Measurements from ENCODE around the gene C16orf54.
A peak's percentile ranks its signal among the peaks of the same experiment; 100 is the strongest.
"Not testable (repeated sequence)": the region's sequence is repeated elsewhere in the genome, so short reads cannot be mapped to it uniquely, and the experiment has no call there.

Gene C16orf54, protein sequence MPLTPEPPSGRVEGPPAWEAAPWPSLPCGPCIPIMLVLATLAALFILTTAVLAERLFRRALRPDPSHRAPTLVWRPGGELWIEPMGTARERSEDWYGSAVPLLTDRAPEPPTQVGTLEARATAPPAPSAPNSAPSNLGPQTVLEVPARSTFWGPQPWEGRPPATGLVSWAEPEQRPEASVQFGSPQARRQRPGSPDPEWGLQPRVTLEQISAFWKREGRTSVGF

DNA sequence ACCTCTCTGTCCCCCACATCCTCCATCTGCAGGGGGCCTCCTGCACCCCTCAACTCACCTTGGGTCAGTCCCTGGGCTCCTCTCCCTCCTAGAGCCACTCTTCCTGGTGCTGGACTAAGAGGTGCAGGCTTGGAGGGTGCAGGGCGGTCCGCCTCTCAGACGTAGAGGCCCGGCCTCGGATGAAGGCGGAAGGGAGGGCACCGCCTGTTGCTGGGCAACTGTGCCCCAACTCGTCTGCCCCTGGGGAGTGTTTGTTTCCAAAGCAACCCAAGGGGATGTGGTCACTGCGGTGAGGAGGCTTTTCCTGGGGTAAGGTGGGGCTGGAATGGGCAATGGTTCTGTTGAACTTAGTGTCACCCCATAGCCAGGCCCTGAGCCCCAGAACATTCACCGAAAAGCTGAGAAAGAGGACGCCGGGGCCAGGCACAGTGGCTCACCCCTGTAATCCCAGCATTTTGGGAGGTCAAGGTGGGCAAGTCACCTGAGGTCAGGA, at the start of gene C16orf54:
C16orf54 (minus strand) TSS at position 138 of the 493 bp plus-strand sequence. CDS start 1,039 bp downstream, outside the sequence.
- no peak for DNase-seq

DNA sequence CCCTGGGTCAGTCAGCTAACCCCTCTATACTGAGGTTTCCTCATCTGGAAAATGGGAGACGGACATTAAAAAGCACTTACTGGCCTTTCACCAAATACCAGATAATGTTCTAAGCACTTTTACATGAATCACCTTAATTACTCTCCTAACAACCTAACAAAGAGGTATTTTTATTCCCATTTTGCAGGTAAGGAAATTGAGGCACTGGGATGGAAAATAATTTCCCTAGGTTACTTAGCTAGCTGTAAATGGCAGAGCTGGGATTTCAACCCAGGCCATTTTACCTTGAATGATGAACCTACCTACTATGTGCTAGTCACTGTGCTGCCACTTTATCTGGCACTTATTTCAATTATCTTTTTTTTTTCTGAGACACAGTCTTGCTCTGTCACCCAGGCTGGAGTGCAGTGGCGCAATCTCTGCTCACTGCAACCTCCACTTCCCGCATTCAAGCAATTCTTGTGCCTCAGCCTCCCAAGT, 48.5 kb upstream of the C16orf54 start:
- no peak for DNase-seq

DNA sequence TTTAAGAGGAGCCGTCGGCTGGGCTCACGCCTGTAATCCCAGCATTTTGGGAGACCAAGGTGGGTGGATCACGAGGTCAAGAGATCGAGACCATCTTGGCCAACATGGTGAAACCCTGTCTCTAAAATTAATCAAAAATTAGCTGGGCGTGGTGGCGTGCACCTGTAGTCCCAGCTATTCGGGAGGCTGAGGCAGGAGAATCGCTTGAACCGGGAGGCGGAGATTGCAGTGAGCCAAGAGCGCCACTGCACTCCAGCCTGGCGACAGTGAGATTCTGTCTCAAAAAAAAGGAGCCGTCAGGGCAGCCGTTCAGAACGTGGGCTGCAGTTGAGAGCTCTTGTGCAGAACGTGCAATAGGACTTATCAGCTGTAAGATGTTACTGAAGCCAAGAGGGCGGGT, 47.4 kb upstream of the C16orf54 start:
- DNase-seq = not testable (repeated sequence)

DNA sequence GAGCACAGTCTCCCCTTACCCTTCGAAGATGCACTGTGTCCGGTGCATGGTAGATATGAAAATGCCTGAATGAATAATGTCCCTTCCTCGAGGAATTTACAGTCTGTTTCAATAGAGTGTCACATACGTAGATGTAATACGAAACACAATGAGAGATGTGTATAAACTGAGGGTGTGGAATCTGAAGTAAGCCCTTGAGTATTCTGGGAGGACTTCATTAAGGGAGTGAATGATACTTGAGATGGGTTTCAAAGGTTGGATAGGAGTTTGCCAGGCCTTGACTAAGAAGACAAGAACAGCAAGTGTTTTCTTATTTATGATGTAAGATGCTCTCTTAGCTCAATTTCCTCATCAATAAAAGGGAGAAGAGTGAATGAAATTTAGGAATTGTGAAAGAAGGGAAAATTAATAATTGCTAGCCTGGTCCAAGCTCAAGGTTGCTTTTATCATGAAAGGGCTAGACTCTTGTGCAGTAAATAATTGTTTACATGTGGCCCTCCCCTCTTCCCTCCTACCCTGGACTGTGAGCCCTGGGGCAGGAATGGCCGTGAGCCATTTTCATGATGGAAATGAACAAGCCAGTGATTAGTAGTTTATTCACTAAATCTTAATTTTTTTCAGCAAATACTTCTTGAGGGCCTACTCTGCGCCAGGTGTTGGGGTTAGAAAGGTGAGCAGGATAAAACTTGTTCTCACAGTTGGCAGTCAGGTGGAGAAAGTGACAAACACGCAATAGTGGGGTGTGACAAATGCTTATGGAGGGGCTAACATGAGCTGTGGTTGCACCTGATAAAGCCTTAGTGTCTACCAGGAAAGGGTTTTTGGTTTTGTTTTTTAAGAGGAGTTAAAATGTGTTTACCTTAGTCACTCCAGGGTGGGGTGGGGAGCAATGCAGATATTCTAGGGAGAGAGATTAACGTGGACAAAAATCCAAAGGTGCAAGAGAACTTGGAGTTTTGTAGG, 46.3 kb upstream of the C16orf54 start:
- DNase-seq = no peak

DNA sequence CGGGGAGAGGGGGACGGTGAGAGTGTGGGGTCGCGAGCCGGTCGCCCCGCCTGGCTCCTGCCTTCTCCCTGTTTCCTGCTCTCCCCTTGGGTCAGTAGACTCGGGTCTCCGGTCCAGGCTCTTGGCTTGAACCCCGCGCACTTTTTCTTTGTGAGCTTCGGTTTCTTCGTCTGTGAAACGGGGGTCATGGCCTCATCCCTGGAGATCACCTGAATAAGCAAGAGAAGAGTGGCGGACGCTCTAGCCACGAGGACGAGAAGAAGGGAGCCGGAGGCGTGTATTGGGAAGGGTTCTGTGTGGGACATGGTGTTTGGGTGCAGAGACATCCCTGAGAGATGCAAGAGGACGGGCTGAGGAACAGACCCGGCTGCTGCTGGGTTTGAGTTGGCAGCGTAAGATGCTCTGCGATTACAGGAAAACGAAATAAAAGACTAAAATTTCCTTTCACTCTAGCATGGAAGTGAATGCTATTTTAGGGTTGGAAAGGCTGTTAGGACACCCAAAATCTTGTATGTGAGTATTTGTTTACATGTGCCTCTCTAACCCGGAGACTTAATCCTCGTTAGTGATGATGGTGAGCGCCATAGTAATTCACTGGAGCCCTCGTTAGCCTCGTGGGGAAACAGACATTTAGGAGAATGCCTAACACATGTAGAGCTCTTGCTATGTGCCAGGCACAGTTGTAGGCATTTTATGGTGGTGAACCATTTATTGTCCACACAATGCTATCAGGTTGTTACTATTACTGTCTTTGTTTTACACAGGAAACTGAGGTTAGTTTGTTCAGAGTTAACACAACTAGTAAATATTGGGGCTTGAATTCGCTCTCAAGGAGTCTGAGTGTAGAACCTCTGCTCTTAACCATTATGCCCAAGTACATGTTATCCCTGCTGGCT, 45.4 kb upstream of the C16orf54 start:
- DNase-seq = no peak

DNA sequence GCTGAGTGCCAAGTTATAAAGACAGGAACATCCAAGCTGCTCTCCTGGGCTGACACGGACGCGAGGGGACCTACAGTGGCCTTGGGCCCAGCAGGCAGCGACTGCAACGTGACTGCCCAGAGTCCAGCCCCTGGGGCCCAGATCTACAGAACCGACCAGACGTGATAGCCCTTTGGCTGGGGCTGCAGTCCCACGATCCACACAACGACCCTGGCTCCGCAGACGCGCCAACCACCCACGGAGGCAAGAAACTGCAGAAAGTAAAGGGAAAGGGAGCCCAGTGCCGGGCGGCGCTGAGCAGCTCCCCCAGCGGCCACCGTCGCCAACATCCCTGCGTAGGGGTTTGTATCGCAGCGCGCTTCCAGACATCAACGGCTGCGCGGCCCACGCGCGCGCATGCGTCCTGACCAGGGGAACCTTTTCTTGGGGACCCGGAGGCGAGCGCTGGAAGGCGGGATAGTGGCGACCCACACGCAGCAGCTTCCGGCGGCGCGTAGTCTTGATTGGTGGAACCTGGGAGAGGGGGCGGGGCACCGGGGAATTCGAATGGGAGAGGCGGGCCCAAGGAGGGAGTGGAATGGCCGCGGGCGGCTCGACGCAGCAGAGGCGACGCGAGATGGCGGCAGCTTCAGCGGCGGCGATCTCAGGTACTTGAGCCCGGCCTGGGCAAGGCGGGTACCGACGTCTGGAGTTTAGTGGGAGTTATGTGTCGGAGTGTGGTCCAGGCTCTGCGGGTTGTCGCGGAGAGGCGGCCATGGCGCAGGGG, 44.6 kb upstream of the C16orf54 start, which contains the start of gene KIF22:
KIF22 (plus strand) TSS at position 569 of the 766 bp plus-strand sequence; CDS start at position 578, 9 bp downstream.
- DNase-seq = peak; percentile 98

DNA sequence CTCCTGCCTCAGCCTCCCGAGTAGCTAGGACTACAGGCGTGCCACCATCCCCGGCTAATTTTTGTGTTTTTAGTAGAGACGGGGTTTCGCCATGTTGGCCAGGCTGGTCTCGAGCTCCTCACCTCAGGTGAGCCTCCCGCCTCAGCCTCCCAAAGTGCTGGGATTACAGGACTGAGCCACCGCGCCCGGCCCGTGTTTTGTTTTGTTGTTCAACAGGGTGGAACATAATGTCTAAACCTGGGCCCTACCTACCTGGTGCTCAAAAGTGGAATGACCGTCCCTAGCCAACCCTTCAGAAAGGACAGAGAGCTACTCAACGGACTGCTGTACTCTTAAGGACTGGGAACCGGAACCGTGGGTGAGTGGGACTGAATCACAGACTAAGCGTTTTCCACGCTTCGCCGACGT, 44.0 kb upstream of the C16orf54 start:
- DNase-seq = no peak

DNA sequence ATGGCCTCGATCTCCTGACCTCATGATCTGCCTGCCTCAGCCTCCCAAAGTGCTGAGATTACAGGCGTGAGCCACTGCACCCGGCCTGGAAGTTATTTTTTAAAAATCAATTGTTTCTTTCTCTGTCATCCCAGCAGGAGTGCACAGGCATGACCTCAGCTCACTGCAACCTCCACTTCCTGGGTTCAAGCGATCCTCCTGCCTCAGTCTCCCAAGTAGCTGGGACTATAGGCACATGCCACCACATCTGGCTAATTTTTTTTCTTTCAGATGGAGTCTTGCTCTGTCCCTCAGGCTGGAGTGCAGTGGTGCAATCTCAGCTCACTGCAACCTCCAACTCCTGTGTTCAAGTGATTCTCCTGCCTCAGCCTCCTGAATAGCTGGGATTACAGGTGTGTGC, 41.4 kb upstream of the C16orf54 start:
- DNase-seq = not testable (repeated sequence)

DNA sequence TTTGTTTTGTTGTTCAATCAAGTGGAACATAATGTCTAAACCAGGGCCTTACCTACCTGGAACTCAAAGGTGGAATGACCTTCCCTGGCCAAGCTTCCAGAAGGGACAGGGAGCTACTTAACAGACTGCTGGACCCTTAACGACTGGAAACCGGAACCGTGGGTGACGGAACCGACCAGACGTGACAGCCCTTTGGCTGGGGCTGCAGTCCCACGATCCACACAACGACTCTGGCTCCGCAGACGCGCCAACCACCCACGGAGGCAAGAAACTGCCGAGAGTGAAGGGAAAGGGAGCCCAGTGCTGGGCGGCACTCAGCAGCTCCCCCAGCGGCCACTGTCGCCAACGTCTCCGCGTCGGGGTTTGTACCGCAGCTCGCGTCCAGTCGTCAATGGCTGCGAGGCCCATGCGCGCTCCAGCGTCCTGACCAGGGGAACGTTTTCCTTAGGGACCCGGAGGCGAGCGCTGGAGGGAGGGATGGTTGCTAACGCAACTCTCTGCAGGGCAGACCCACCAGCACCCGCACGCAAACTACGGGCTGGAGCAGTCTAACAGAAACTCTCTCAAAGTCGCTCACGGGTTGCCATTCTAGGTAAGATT, 39.2 kb upstream of the C16orf54 start:
- DNase-seq = no peak

DNA sequence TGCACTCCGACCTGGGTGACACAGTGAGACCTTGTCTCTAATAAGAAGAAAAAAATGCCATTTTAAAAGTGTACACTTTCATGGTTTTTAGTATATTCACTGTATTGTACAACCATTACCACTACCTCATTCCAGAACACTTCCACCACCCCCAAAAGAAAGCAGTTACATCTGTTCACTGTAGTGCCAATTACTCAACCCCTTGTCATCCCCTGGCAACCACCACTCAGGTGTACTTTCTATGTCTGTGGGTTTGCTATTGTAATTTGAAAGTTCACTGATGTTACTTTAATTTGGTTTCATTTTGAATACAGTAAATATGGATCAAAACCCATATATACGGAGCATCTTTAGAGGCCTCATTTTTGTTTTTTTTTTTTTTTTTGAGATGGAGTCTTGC, 38.4 kb upstream of the C16orf54 start:
- DNase-seq = no peak

DNA sequence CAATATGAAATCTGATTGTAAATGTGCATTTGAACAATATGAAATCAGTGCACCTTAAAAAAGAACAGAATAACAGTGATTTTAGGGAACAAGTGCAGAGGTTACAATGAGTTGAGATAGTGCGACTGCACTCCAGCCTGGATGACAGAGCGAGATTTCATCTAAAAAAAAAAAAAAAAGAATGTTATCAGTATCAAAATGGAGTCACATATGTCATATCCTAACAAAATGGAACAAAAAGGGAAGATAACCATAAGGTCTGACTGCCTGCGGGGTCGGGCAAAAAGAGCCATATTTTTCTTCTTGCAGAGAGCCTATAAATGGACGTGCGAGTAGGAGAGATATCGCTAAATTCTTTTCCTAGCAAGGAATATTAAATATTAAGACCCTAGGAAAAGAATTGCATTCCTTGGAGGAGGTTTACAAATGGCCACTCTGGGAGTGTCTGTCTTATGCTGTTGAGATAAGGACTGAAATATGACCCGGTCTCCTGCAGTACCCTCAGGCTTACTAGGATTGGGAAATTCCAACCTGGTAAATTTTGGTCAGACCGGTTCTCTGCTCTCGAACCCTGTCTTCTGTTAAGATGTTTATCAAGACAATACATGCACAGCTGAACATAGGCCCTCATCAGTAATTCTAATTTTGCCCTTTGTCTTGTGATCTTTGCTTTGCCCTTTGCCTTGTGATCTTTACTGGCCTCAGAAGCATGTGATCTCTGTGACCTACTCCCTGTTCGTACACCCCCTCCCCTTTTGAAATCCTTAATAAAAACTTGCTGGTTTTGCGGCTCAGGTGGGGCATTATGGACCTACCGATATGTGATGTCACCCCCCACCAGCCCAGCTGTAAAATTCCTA, 37.5 kb upstream of the C16orf54 start:
- DNase-seq = not testable (repeated sequence)

DNA sequence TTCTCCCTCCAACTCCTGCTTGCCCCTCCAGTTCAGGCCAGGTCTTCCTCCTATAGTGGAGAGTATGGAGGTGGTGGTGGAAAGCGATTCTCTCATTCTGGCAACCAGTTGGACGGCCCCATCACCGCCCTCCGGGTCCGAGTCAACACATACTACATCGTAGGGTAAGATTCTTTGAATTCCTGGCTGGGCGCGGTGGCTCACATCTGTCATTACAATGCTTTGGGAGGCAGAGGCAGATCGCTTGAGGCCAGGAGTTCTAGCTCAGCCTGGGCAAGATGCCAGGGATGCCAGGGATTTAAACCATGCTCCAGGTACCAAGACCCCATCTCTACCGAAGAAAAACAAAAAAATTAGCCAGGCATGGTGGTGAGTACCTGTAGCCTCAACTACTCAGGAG, 33.7 kb upstream of the C16orf54 start:
- DNase-seq = no peak

DNA sequence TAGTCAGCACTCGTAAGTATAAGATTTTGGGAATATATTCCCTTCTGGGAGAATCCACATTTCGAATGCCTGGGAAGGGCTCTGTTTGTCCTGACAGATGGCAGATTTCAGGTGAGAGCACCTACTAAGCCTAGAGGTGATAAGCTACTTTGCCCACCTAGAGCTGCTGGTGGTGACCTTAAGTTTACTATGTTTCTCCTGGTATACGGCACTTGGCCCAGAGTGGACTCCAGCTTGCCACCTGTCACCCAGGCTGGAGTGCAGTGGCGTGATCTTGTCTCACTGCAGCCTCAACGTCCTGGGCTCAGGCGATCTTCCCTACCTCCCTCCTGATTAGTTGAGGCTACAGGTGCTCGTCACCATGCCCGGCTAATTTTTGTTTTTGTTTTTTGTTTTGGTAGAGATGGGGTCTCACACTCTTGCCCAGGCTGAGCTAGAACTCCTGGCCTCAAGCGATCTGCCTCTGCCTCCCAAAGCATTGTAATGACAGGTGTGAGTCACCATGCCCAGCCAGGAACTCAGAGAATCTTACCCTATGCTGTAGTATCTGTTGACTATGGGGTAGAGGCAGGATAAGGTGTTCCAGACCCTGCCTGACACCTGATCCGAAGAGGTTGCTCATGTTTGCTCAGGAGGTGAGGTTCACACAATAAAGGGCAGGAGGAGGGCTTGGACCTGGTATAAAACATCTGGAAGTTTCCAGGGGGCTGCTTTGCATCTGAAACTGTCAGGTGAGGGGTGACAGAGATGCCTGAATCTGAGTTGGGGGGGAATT, 32.0 kb upstream of the C16orf54 start, which contains the start of gene ZG16:
ZG16 (plus strand) TSS at position 681 of the 775 bp plus-strand sequence. CDS start 1,011 bp downstream, outside the sequence.
- no peak for DNase-seq

DNA sequence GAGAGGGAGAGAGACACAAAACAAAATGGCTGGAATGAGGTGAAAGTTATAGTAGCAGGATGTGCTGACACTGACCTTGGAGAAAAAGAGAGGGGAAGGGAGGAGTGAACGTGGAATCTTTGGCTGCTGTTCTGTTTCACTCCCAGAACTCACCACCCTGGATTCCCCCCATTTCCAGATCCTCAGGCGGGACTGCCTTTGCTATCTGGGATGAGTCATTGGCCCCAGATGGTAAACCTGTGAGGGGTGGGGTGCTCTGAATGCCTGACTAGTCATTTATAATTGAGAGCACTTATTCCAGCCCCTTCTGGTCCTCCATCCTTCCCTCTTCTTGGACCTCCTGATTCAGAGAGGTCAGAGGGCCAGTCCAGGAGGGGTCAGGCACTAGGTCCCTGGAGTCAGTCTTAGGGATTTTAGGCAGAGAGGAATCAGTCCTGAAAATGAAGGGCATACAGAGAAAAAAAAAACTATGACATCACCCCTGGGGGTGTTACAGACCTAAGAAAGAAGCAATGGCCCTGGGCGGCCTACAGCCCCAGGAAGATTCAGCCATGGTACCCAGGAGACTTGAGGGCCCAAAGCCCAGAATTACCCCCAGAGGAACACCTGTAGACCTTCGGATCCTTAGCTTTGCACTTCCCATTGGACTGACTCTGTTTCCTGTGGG, 30.1 kb upstream of the C16orf54 start:
- DNase-seq = no peak

DNA sequence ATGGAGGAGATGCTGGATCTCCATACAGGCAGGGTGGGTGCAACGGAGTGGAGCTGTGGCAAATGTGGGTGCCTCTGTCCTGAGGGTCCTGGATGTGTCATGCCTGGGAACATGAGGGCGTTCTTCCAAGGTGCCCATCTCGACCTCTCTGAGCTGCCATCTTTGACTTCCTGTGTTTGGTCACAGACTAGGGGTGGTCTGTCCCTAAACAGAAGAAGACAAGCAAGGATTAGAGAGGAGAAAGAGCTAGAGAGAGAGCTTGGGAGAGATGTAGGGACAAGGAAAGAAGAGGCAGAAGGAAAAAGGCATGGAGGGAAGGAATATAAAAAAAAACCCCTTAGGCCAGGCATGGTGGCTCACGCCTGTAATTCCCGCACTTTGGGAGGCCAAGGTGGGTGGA, 28.9 kb upstream of the C16orf54 start:
- DNase-seq = no peak

DNA sequence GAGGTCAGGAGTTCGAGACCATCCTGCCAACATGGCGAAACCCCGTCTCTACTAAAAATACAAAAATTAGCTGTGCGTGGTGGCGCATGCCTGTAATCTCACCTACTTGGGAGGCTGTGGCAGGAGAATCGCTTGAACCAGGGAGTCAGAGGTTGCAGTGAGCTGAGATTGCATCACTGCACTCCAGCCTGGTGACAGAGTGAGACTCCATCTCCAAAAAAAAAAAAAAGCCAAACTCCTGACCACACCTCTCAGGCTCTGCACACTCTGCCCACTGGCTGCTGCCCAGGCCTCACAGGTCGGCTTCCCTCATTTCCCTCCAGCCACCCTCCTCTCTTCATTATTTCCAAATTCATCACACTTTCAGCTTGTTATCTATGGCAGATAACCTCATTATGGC, 26.5 kb upstream of the C16orf54 start:
- DNase-seq = not testable (repeated sequence)

DNA sequence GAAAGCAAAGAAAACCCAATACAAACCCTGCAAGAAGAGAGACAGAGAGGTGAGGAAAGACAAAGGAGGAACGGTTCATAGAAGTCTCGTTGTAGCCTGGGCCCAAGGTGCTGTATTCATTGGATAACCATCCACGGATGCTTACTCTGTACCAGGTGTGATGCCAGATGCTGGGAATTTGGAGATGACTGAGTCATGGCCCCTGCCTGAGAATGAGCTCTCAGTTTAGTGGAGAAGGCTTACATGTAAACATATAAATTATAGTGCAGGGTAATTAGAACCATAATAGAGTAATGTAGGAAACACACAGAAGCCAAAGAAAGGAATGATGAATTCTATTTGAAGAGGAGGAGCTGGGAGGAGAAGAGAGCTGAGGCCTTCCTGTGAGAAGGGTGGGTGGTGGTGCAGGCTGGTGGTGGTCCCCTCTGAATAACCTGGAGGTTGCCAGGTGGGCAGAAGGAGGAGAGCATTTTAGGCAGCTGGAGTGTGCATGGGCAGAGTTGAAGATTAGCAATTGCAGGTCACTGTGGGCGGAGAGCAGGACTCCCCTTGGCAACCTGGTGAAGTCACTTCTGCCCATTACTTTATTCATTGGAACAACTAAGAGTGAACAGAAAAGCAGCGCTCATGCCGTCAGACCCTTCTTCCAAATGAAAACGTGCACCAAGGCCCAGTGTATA, 24.6 kb upstream of the C16orf54 start:
- no peak for DNase-seq

DNA sequence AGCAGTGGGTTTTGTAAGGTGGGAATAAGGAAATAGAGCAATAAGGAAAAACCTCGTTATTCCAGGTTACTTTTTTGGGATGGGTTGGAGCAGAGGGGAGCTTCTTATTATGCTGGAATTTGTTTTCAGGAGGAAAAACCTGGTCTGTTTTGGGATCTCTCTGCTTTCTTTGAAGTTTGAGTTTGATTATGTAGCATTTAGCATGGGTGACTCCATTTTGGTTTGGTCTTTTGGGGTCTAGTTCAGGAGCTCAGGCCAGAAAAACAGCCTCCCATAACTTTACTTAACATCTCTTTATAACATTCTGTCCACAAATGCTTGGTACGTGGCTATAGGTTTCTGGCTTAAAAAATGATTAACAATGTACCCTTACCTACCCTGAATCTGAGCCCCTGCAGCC, 23.7 kb upstream of the C16orf54 start:
- DNase-seq = no peak

Measured in NCI-H1105 (cell line).